ENCODE measurements around the gene DNAH11. TPM values are rescaled to one million over a fixed set of nuclear protein-coding genes. Genes with fewer than 3 reads are reported as not detected.
"Not testable (repeated sequence)": the region's sequence is repeated elsewhere in the genome, so short reads cannot be mapped to it uniquely, and the experiment has no call there.

The DNAH11 gene
- polyA plus RNA-seq, 10 donors: 0.26 to 1.2 (median 0.79) TPM

GRCh38 chr7:21771906-21772610 lies 229.2 kb downstream of the DNAH11 start:
- DNase-seq: peak in 1 of 3 donors; percentile 14

- DNase-seq: no peak
Observed at GRCh38 chr7:21773326-21773725, 230.5 kb downstream of the DNAH11 start.

GRCh38 chr7:21777921-21778320 lies 235.1 kb downstream of the DNAH11 start:
- DNase-seq: no peak

GRCh38 chr7:21778953-21779352 lies 236.1 kb downstream of the DNAH11 start:
- no peak for DNase-seq

- DNase-seq: no peak
Observed at GRCh38 chr7:21782996-21783395, 240.2 kb downstream of the DNAH11 start.

- DNase-seq: no peak
Observed at GRCh38 chr7:21784989-21785388, 242.2 kb downstream of the DNAH11 start.

GRCh38 chr7:21805791-21806190 lies 263.0 kb downstream of the DNAH11 start:
- no peak for DNase-seq

GRCh38 chr7:21806388-21806787 lies 263.5 kb downstream of the DNAH11 start:
- no peak for DNase-seq

GRCh38 chr7:21819048-21819447 lies 276.2 kb downstream of the DNAH11 start:
- no peak for DNase-seq

- DNase-seq: no peak
Observed at GRCh38 chr7:21828841-21829240, 286.0 kb downstream of the DNAH11 start.

GRCh38 chr7:21829731-21830130 lies 286.9 kb downstream of the DNAH11 start:
- no peak for DNase-seq

GRCh38 chr7:21844742-21845141 lies 301.9 kb downstream of the DNAH11 start:
- no peak for DNase-seq

- DNase-seq: peak in 1 of 3 donors; percentile 2
Observed at GRCh38 chr7:21850531-21851285, 307.9 kb downstream of the DNAH11 start.

GRCh38 chr7:21851559-21851967 lies 308.7 kb downstream of the DNAH11 start:
- no peak for DNase-seq

- DNase-seq: not testable (repeated sequence)
Observed at GRCh38 chr7:21865631-21866204, 322.9 kb downstream of the DNAH11 start.

- no peak for DNase-seq
Observed at GRCh38 chr7:21866731-21867130, 323.9 kb downstream of the DNAH11 start.

- no peak for DNase-seq
Observed at GRCh38 chr7:21867226-21867625, 324.4 kb downstream of the DNAH11 start.

- DNase-seq: no peak
Observed at GRCh38 chr7:21867816-21868575, 325.2 kb downstream of the DNAH11 start.

- DNase-seq: no peak
Observed at GRCh38 chr7:21868576-21868850, 325.7 kb downstream of the DNAH11 start.

GRCh38 chr7:21869785-21870402 lies 327.1 kb downstream of the DNAH11 start:
- no peak for DNase-seq

GRCh38 chr7:21883069-21883468 lies 340.2 kb downstream of the DNAH11 start:
- no peak for DNase-seq

- DNase-seq: not testable (repeated sequence)
Observed at GRCh38 chr7:21883501-21883900, 340.7 kb downstream of the DNAH11 start.

All from muscle of back (tissue), 11 donors.